Aorta (tissue), 4 donors: ENCODE measurements around the gene TMEM91. TPM values are rescaled to one million over a fixed set of nuclear protein-coding genes. Genes with fewer than 3 reads are reported as not detected.

Source experiments
- polyA plus RNA-seq, 2 donors: library from polyadenylated mRNA; stranded (reverse); fragments of 200-250 nt; gene quantifications; one replicate each; pipeline ENCODE4 v1.2.3, GENCODE V29; 2013
- total RNA-seq, 2 donors: library from RNA; stranded (reverse); fragmentation: NEBNext Ultra II Directional; extraction: Animal tissue kit (Norgen Biotek cat#: 25700); gene quantifications; one replicate each; pipeline ENCODE4 v1.2.1, GENCODE V29; 2021
- donor health status: healthy with polysubstance abuse.
- donor health status: Bipolar disorder and iron deficiency.
- donor health status: DM: no; HTN: no; CAD: no.
- donor health status: DM: yes; HTN: yes; CAD: no.

The TMEM91 gene
- total and polyA plus RNA-seq, 4 donors: 8.9 to 55.8 (median 18.9) TPM

Other genes with a start within 250 kb of the TMEM91 start
- 1 to 10 TPM; 1.7 to 2.5 TPM for gene CYP2S1, start 183.3 kb upstream of the TMEM91 start, total RNA-seq
- gene CYP2S1, start 183.3 kb upstream of the TMEM91 start, polyA plus RNA-seq: 10 to 100 TPM in 1 of 2 donors, not detected in 1; 11.5 TPM
- gene AXL, start 157.3 kb upstream of the TMEM91 start, total RNA-seq: 100 to 1,000 TPM; 106 TPM
- 10 to 100 TPM; 14.8 to 44.6 TPM for gene AXL, start 157.3 kb upstream of the TMEM91 start, polyA plus RNA-seq
- 100 to 1,000 TPM; 155 to 156 TPM for gene HNRNPUL1, start 112.2 kb upstream of the TMEM91 start, total RNA-seq
- gene HNRNPUL1, start 112.2 kb upstream of the TMEM91 start, polyA plus RNA-seq: 10 to 100 TPM; 59.5 to 82.5 TPM
- 10 to 100 TPM; 18.7 to 24.3 TPM for gene CCDC97, start 66.4 kb upstream of the TMEM91 start, total RNA-seq
- gene CCDC97, start 66.4 kb upstream of the TMEM91 start, polyA plus RNA-seq: 10 to 100 TPM in 1 of 2 donors, 1 to 10 TPM in 1; 7.0 to 10.8 TPM
- gene TGFB1, start 22.6 kb upstream of the TMEM91 start, total RNA-seq: 10 to 100 TPM; 81.6 to 97.5 TPM
- 10 to 100 TPM; 25.4 to 56.6 TPM for gene TGFB1, start 22.6 kb upstream of the TMEM91 start, polyA plus RNA-seq
- gene B9D2, start 12.4 kb upstream of the TMEM91 start, total RNA-seq: 1 to 10 TPM; 4.1 to 5.6 TPM
- gene B9D2, start 12.4 kb upstream of the TMEM91 start, polyA plus RNA-seq: 10 to 100 TPM in 1 of 2 donors, 1 to 10 TPM in 1; 1.6 to 13.5 TPM
- gene EXOSC5, start 20.8 kb downstream of the TMEM91 start, total RNA-seq: 1 to 10 TPM; 5.5 to 8.7 TPM
- gene EXOSC5, start 20.8 kb downstream of the TMEM91 start, polyA plus RNA-seq: 10 to 100 TPM in 1 of 2 donors, 1 to 10 TPM in 1; 9.9 to 15.4 TPM
- gene BCKDHA, start 21.3 kb downstream of the TMEM91 start, total RNA-seq: 10 to 100 TPM; 11.6 to 15.2 TPM
- gene BCKDHA, start 21.3 kb downstream of the TMEM91 start, polyA plus RNA-seq: 10 to 100 TPM; 11.1 to 50.6 TPM
- 1 to 10 TPM; 3.2 to 3.9 TPM for gene B3GNT8, start 50.8 kb downstream of the TMEM91 start, total RNA-seq
- gene B3GNT8, start 50.8 kb downstream of the TMEM91 start, polyA plus RNA-seq: 1 to 10 TPM; 3.7 to 7.4 TPM
- gene DMAC2, start 63.4 kb downstream of the TMEM91 start, total RNA-seq: 10 to 100 TPM; 28.3 to 31.5 TPM
- gene DMAC2, start 63.4 kb downstream of the TMEM91 start, polyA plus RNA-seq: 10 to 100 TPM; 32.0 to 41.6 TPM
- gene ERICH4, start 66.6 kb downstream of the TMEM91 start, total RNA-seq: not detected
- gene ERICH4, start 66.6 kb downstream of the TMEM91 start, polyA plus RNA-seq: 10 to 100 TPM in 1 of 2 donors, not detected in 1; 13.4 TPM
- 1 to 10 TPM; 1.6 to 3.1 TPM for gene CEACAM21, start 199.6 kb downstream of the TMEM91 start, total RNA-seq
- under 1 TPM in 1 of 2 donors, not detected in 1; 0.38 TPM for gene CEACAM21, start 199.6 kb downstream of the TMEM91 start, polyA plus RNA-seq